GM18499 (cell line): Measurements from ENCODE around the gene C5orf22.
"Not testable (repeated sequence)": the region's sequence is repeated elsewhere in the genome, so short reads cannot be mapped to it uniquely, and the experiment has no call there.

Source experiments
- ATAC-seq: cut with Tn5 transposase; IDR thresholded peaks from one replicate; pipeline ENCODE4 v1.9.1; 2021; ENCODE audit warnings: moderate number of reproducible peaks; ENCODE audit not compliant: insufficient read depth, unreplicated experiment

C5orf22 gene

DNA sequence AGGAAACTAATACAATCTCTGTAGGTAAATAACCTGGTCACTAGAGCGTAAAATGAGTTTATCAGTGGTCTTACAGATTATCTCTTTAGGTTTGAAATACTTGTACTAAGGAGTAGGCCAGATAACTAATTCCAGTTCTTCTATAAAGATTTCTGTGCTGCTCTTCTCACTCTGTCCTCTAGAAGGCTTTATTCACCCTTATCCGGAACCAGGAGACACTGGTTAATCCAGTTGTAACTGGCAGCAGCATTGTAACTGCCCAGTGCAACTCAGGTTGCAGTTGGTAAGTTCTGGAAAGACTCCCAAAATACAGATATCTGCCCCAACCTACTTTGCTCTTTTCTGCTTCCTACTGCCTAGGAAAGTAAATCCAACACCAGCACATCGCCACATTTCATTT lies 19.8 kb downstream of the C5orf22 start:
- ATAC-seq: no peak

DNA sequence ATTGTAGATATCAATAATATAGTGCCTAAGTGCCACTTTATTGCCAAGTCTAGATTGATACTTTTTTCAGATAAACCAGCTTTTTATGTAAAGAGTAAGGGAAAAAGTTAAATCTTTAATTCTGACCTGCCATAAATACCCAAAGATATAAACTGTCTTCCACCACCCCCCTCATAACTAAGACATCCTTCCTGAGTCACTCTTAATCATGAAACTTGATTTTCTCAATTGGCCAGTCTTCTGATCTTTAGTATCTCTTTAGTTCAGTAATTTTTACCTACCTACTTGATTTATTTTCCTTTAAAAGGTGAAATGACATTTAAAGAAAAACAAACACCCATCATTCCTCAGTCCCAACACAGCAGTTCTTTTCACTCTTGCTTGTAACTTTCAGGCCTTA lies 21.8 kb downstream of the C5orf22 start:
- no peak for ATAC-seq

DNA sequence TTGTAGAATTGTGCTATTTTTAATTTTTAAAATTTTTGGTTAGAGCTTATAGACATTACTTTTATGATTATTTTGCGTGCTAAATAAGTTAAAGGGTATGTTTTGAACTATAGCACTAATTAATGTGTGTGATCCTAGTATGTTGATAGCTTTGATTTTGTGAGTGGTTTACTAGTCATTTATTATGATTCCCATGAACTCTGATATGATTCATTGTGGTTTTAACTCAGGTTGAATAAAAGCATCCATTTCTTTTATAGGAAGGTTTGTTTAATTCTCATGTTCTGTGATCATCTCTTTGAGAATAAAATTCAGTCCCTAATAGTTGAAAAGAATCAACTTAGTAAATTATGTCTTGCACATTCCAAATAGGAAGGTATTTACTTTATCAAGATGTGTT lies 22.5 kb downstream of the C5orf22 start:
- ATAC-seq: no peak

DNA sequence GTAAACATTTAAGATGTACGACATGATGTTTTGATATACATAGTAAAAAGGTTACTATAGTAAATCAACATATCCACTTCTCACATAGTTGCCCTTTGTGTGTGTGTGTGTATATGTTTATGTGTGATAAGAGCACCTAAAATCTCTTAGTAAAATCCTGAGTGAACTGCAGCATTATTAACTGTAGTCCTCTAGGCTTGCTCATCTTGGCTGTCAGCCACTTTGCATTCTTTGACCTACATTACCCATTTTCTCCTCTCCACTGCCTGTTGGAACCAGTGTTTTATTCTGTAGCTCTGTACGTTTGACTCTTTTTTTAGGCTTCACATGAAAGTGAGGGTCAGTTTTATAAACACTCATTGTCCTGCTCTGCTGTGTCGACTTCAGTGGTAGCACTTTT lies 24.4 kb downstream of the C5orf22 start:
- ATAC-seq: no peak

DNA sequence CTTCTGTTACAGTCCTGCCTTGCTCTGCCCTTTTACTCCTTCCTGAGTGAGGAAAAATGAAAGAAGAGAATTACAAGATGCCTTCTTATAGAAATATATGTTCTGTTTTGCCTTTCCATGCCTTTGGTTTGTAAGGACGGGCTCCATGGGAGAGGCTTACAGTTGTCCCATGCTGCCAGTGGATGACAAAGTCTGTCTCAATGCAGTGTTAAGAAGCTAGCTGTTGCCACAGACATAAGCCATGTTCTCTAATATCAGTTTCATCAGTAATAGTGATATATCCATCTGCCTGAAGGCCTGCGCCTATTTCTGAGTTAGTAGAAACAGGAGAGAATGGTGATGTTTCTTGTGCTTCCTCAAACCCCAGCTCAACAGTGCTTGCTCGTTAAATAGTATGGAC lies 27.8 kb downstream of the C5orf22 start:
- ATAC-seq: no peak

DNA sequence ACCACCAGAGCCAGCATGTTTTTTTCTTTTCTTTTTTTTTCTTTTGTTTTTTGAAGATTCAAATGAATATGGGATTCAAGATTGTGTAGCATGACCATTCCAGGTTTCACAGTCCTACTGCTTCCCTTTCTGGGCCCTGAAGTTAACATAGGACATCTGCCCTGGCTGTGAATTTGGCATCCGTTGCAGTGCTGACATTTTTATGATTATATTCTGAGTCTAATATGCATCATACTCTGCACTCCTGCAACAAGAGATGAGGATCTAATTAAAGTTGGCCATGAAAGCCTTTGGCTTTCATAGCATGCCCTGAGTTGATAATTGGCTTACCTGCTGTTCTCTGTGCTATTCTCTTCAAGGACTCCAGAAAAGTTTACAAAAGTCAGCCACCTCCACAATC lies 29.8 kb downstream of the C5orf22 start:
- ATAC-seq: no peak

DNA sequence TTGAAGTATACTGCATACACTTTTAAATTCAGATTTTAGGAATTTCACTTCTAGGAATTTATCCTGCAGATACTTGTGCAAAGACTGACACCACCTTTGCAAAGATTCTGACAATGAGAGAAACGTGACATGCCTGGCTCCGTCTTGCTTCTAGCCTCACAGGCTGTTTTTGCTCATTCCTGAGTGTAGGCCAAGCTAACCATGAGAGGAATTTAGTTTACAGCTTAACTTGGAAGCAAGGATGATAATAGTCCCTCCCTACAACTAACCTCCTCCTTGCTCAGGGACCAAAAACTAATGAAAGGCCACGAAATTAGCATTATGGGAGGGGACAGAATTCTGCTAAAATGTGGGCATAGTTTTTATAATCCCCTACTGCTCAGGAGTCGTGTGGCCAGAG lies 31.1 kb downstream of the C5orf22 start:
- no peak for ATAC-seq

DNA sequence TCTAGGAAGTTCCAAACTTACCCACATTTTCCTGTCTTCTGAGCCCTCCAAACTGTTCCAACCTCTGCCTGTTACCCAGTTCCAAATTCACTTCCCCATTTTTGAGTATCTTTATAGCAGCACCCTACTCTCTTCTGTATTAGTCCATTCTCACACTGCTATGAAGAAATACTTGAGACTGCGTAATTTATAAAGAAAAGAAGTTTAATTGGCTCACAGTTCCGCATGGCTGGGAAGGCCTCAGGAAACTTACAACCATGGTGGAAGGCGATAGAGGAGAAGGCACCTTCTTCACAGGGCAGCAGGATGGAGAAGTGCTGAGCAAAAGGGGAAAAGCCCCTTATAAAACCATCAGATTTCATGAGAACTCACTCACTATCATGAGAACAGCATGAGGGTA lies 34.3 kb downstream of the C5orf22 start:
- ATAC-seq: not testable (repeated sequence)

DNA sequence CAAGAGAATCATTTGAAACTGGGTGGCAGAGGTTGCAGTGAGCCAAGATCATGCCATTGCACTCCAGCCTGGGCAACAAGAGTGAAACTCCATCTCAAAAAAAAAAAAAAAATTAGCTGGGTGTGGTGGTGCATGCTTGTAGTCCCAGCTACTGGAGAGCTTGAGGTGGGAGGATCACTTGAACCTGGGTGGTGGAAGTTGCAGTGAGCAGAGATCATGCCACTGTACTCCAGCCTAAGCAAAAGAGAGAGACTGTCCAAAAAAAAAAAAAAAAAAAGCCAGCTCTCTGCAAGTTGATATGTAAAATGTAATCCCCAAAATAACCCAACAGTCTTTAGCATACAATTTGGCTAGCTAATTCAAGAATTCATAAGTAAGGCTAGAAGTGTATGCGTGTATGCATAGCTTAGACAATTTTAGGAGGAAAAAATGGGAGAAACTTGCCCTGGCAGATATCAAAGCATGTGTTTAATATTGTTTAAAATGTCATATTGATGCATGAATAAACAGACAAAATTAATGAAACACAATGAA lies 36.3 kb downstream of the C5orf22 start:
- no peak for ATAC-seq

DNA sequence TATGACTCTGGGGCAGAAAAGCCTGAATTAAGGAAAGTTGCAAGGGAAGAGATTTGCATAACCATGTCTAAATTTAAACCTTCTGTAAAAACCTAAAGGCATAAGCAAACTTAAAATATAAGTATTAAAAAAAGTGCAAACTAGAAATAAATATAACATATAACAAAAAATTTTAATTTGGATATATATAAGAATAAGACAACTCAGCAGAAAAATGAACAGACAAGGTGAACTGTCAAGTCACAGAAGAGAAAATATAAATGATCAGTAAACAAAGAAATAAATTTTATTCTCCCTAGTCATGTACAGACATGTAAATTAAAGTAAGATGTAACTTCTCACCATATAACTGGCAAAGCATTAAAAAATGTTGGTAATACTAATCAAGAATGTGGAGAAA lies 37.0 kb downstream of the C5orf22 start:
- ATAC-seq: no peak

DNA sequence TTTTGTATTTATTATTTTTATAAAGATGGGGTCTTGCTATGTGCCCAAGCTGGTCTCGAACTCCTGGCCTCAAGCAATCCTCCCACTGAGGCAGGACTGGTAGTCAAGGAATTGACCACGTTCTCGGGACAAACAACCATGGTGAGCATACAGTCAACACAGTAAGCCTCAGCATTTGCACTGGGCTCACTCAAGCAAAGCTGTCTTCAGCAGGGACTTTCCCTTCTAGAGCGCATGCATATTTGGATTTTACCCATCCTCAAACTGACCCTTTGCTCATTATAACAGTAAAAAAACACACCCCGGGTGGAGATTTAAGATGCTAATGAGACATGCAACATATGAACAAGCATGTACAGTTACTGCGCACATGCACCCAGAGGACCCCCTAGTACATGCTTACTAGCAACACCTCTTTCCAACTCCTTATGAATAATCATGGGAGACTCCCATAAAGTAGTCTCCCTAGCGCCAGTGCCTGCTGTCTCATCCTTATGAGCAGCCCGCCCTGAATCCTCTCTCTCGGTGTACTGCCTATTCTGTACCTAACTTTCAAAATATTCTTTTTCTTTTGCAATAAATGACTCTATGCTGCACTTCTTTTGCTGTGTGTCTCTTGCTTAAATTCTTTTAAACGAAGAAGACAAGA lies 41.5 kb downstream of the C5orf22 start:
- ATAC-seq: peak; percentile 68

DNA sequence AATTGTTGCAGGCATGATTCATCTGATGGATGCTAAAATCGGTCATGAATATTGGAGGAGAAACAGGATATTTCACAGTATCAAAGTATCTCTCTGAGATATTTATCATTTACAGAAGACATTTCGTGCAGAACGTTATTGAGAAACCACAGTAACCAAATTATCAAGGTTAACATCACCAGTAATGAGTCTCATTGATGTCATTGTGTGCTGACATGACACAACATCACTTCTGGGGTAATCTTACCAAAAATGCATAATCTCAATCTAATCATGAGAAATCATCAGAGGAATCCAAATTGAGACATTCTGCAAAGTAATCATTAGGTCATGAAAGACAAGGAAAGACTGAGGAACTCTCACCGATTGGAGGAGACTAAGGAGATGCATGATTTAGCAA lies 42.7 kb downstream of the C5orf22 start:
- ATAC-seq: no peak

DNA sequence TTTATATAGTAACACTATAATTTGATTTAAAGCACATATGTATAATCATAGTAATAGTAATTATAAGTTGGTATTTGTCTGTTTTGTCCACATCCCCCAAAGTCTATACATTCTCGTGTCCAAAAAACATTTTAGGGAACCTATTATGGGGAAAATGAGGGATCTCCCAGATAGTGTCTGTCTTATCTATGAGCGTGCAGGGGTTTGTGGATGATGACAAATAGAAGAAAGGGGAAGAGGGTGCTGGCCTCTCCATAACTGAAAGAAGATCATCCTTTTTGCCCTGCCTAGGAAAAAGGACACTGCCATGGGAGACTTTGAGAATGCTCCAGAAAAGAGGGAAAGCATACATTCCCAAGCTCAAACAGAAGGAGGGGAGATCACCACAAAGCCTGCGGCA lies 45.3 kb downstream of the C5orf22 start:
- ATAC-seq: no peak

DNA sequence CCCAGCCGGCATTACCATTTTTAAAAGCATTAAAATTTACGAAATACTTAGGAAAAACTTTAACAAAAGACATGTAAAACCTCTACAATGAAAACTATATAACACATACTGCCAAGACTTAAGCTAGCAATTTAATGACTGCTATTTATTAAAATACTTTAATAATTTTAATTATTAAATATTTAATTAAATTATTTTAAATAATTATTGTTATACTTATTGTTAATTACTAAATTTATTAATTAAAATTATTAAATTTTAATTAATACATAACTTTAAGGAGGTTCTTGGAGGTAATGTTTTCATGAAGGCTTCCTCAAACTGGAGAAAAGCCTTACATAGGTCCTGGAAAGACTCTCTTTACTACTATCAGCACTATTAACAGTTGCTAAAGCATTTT lies 47.5 kb downstream of the C5orf22 start:
- ATAC-seq: no peak

DNA sequence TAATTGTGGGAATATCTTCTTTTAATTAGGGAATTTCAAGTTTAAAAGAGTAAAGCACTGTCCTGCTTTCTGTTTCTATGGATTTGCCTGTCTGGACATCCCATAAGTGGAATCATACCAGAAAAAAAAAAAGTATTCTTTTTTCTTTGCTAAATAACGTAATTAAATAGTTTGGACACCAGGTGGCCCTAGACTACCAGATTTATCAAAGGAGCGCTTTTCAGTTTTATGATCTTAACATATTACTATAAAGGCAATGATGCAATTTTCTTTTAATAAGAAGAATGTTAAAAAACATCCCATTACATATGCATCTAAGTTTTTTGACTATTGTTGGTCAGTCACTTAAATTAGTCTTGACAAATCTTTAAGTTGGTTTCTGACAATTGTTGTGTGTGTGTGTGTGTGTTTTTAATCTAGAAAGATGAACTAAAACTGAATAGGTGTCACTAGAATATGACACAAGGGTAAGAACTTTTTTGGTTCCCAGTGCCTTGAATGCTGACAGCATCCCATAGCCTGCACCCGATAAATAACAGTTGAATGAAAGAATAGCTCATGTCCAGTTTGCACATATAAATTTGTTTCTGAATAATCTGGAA lies 49.5 kb downstream of the C5orf22 start:
- ATAC-seq: no peak

DNA sequence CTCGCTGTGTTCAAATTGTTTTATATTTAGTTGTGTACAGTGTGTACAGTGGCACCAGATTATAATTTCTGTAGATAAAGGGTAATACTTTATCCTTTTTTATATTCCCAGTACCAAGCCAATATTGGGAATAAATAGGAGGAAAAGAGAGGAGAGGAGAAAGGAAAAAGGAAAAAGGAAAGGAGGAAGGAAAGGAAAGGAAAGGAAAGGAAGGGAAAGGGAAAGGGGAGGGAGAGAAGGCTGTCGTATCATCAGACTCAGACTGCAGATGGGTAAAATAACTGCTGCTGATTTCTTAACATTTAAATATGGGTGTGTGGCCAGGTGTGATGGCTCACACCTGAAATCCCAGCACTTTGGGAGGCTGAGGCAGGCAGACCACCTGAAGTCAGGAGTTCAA lies 51.0 kb downstream of the C5orf22 start:
- no peak for ATAC-seq

DNA sequence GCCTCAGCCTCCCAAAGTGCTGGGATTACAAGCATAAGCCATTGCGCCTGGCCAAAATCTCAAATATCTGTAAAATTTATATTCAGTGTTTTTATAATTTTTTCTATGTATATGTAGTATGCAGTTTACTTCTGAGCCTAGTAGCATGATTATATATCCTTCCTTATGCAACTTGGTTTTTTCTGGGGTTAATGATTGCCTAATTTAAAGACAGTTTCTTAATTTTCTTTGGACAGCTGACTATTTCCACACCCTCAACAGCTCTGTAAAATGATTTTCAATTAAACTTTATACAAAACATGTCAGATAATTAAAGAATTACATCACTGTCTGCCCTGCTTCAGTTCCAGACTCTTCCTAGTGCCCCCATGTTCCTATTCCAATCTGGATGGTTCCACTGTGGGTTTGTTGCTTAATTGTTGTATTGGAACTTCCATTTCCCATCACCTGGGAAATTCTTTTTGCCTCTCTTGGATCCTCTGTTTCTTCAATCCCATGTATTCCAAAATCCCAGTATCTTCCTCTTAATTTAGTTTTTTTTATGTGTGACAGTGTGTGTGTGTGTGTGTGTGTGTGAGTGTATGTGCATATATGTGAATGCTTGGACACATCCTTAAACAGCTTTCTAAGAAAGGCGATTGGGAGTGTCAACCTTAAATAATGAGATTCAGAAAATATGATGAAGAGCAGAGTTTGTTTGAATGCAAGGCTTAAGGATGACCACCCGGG lies 53.2 kb downstream of the C5orf22 start:
- ATAC-seq: no peak

DNA sequence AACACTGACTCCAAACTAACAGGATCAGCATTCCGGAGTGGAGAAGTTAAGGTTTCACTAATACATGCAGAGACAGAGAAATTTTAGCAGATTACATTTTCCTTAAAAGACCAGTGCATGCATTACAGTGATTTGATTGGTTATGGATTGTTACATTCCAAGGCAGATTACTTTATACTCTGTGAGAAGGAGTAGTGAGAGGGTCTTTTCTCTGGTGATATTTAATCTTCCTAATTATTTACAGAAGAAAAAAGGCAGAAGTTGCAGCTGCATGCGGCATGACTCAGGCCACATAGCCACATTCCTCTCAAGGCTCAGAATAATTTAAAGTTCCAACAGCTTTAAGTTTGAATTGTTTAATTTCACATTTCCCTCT lies 53.8 kb downstream of the C5orf22 start:
- no peak for ATAC-seq

DNA sequence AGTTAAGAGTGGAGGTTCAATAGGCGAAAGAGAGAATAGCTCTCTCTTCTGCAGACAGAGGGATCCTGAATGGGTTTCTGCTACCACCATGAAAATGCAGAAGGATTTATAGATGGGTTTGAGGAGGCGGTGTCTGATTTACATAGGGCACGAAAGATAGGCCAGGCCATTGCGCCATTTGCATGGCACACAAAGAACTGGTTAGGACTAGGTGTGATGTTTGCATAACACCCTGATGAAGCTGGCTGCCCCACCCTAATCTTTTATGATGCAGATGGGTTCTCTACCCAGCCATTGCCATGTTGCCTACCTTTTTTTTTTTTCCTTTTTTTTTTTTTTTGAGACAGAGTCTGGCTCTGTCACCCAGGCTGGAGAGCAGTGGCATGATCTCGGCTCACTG lies 55.4 kb downstream of the C5orf22 start:
- no peak for ATAC-seq

DNA sequence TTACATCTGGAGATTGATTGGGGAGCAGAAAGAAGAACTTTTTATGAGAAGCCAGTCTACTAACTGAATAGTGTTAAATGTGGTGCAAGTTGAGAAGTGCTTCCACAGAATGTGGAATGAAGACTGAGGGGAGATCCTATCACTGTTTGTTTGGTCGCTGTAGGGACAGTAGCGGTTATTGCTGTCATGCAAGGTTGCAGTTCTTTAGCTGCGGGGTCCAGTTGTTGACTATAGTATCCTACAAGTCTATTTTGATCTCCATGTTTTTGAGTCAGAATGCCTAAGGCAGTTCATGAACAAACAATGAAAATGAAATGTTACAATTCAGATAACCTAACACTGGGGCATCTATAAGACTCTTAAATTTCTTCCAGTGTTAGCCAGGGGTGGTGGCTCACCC lies 61.6 kb downstream of the C5orf22 start:
- ATAC-seq: no peak

DNA sequence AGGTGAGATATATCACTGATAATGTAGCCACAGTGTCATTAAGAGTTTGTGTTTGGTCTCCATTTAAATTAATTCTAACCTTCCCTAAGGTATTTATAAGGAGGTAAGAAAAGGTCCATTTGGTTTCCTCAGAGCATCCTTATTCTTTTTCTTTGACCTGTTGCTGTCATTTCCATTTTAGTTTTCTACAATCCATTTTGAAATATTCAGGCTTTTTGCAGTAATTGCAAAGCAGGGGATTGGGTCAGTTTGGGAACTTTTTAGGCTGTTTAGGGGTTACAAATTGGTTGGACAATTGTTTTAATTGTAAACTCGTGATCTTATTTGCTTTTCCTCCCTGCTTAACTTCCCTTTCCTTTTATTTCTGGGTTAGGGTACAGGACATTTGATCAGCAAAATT lies 64.3 kb downstream of the C5orf22 start:
- ATAC-seq: no peak
